HCT116 (cell line): ENCODE measurements around the gene MAST4. TPM values are rescaled to one million over a fixed set of nuclear protein-coding genes. Genes with fewer than 3 reads are reported as not detected.

Experiments
- ATAC-seq: fragments of 200-7000 bp; cut with Tn5 transposase; 2 replicates; pipeline ENCODE4 v1.9.1; 2020; ENCODE audit warnings: mild to moderate bottlenecking, moderate library complexity
- BruUV-seq: library from RNA; stranded (reverse); fragments of 400-500 nt; replicated peaks from 2 replicates; lab custom pipeline; 2021; lab: Mats Ljungman, UMichigan
- CTCF ChIA-PET: fragments of 300-600 bp; sonication (Branson Sonifier 250); formaldehyde crosslinking; loops from one replicate; lab custom pipeline; 2021; ENCODE audit warnings: antibody characterized with exemption; lab: Charles Lee
- POLR2A ChIA-PET: fragments of 300-600, 350-600 bp; sonication (Branson Sonifier 250); formaldehyde crosslinking; loops from one replicate; lab custom pipeline; 2021; ENCODE audit warnings: antibody characterized with exemption; lab: Charles Lee
- RAD21 ChIA-PET, 2 experiments: fragments of 300-600 bp; sonication (Branson Sonifier 250); formaldehyde crosslinking; loops; one replicate each; lab custom pipeline; 2023; ENCODE audit warnings: low total read pairs in 2 of 2; ENCODE audit not compliant: uncharacterized antibody in 2 of 2, unreplicated experiment in 2 of 2, low non-redundant PET in 1 of 2; lab: Charles Lee
- DNase-seq: peaks from one replicate; pipeline ENCODE4 v3.0.0-alpha.2; 2010; ENCODE audit warnings: low read depth, low spot score
- H2AFZ ChIP-seq: fragments of 200-600 bp; shearing (Covaris generic), sonication (generic); 2 replicates; pipeline ENCODE4 v1.6.1; 2017; ENCODE audit warnings: low read depth, mixed run types, mixed read lengths, antibody characterized with exemption, low read length; ENCODE audit not compliant: poor library complexity, severe bottlenecking
- H3K27ac ChIP-seq: 2 replicates; pipeline ENCODE4 v1.5.1; 2012; ENCODE audit warnings: low read depth, low read length
- H3K27me3 ChIP-seq: fragments of 200-600 bp; sonication (generic); 2 replicates; pipeline ENCODE4 v1.6.1; 2016; ENCODE audit warnings: mixed run types, low read length, mixed read lengths; ENCODE audit not compliant: insufficient read depth
- H3K36me3 ChIP-seq, 2 experiments: fragments of 200-500 bp in 1 of 2; fragments of 200-600 bp in 1 of 2; sonication (Bioruptor generic) in 1 of 2; sonication (generic) in 1 of 2; 2 replicates each; pipeline versions ENCODE4 v1.5.1 to v1.6.1; 2014 to 2016; ENCODE audit warnings: low read length in 2 of 2, inconsistent platforms in 1 of 2, mixed read lengths in 1 of 2, mixed run types in 1 of 2; ENCODE audit not compliant: insufficient read depth in 2 of 2, control insufficient read depth in 1 of 2
- H3K4me1 ChIP-seq, 2 experiments: fragments of 200-600 bp in 1 of 2; sonication (generic) in 1 of 2; 2 replicates each; pipeline versions ENCODE4 v1.5.1 to v1.6.1; 2012 to 2017; ENCODE audit warnings: low read length in 2 of 2, inconsistent platforms in 1 of 2, mild to moderate bottlenecking in 1 of 2, mixed read lengths in 1 of 2, mixed run types in 1 of 2, moderate library complexity in 1 of 2; ENCODE audit not compliant: insufficient read depth in 2 of 2, control insufficient read depth in 1 of 2
- H3K4me2 ChIP-seq: fragments of 200-600 bp; sonication (generic); 2 replicates; pipeline ENCODE4 v1.6.1; 2017; ENCODE audit warnings: mixed run types, low read length, mixed read lengths
- H3K4me3 ChIP-seq, 2 experiments: fragments of 200-600 bp in 1 of 2; sonication (generic) in 1 of 2; replicated peaks in 1 of 2; 2 replicates each; pipeline ENCODE4 v1.5.1; 2011 to 2016; ENCODE audit warnings: low read length in 2 of 2, control low read depth in 1 of 2, low read depth in 1 of 2, mild to moderate bottlenecking in 1 of 2, mixed read lengths in 1 of 2, mixed run types in 1 of 2
- H3K79me2 ChIP-seq: fragments of 200-600 bp; sonication (generic); 2 replicates; pipeline ENCODE4 v1.6.1; 2017; ENCODE audit warnings: mild to moderate bottlenecking, mixed run types, low read length, moderate library complexity, mixed read lengths; ENCODE audit not compliant: insufficient read depth
- H3K9ac ChIP-seq: fragments of 200-600 bp; sonication (generic); 2 replicates; pipeline ENCODE4 v1.6.1; 2016; ENCODE audit warnings: low read length, mixed read lengths
- H3K9me2 ChIP-seq: fragments of 200-600 bp; sonication (generic), shearing (Covaris generic); 2 replicates; pipeline ENCODE4 v1.6.1; 2017; ENCODE audit warnings: mixed run types, mild to moderate bottlenecking, moderate library complexity; ENCODE audit not compliant: insufficient read depth
- H3K9me3 ChIP-seq, 2 experiments: fragments of 200-500 bp in 1 of 2; fragments of 200-600 bp in 1 of 2; sonication (Bioruptor generic) in 1 of 2; sonication (generic) in 1 of 2; 2 replicates each; pipeline ENCODE4 v1.6.1; 2014 to 2017; ENCODE audit warnings: low read length in 2 of 2, mixed read lengths in 2 of 2, inconsistent platforms in 1 of 2, low read depth in 1 of 2, mild to moderate bottlenecking in 1 of 2, mixed run types in 1 of 2, moderate library complexity in 1 of 2; ENCODE audit not compliant: control insufficient read depth in 1 of 2, insufficient read depth in 1 of 2
- H4K20me1 ChIP-seq: fragments of 200-600 bp; sonication (generic), shearing (Covaris generic); 2 replicates; pipeline ENCODE4 v1.6.1; 2017; ENCODE audit warnings: mixed run types, mild to moderate bottlenecking, moderate library complexity; ENCODE audit not compliant: insufficient read depth
- CBX3 ChIP-seq: IDR thresholded peaks from 2 replicates; pipeline ENCODE4 v1.6.1; 2012; ENCODE audit warnings: low read depth
- CTCF ChIP-seq, 3 experiments: fragments of 200-600 bp in 1 of 3; sonication (generic) in 1 of 3; IDR thresholded peaks in 2 of 3; conservative IDR thresholded peaks in 1 of 3; 2 replicates each; pipeline ENCODE4 v1.5.1; 2012 to 2017; ENCODE audit warnings: low read depth in 2 of 3, low read length in 2 of 3, antibody characterized with exemption in 1 of 3, borderline replicate concordance in 1 of 3, control low read depth in 1 of 3, mild to moderate bottlenecking in 1 of 3, mixed read lengths in 1 of 3, mixed run types in 1 of 3, moderate library complexity in 1 of 3; ENCODE audit not compliant: insufficient read depth in 1 of 3
- ELF1 ChIP-seq: IDR thresholded peaks from 2 replicates; pipeline ENCODE4 v1.6.1; 2012; ENCODE audit warnings: low read depth, borderline replicate concordance
- EZH2 ChIP-seq: fragments of 200-600 bp; sonication (generic); IDR thresholded peaks from 2 replicates; pipeline ENCODE4 v1.6.1; 2017; ENCODE audit warnings: antibody characterized with exemption, mixed run types
- JUND ChIP-seq: IDR thresholded peaks from 2 replicates; pipeline ENCODE4 v1.6.1; 2012
- MAX ChIP-seq: IDR thresholded peaks from 2 replicates; pipeline ENCODE4 v1.6.1; 2012
- POLR2A ChIP-seq: IDR thresholded peaks from 2 replicates; pipeline ENCODE4 v1.7.0; 2011; ENCODE audit warnings: borderline replicate concordance; ENCODE audit not compliant: insufficient read depth, insufficient read length; ENCODE audit errors: extremely low read depth
- POLR2AphosphoS5 ChIP-seq: IDR thresholded peaks from 2 replicates; pipeline ENCODE4 v1.6.1; 2011; ENCODE audit warnings: mild to moderate bottlenecking, low read depth, low read length, moderate library complexity
- RAD21 ChIP-seq: IDR thresholded peaks from 2 replicates; pipeline ENCODE4 v1.6.1; 2012; ENCODE audit warnings: low read depth, mild to moderate bottlenecking
- REST ChIP-seq: IDR thresholded peaks from 2 replicates; pipeline ENCODE4 v1.6.1; 2012; ENCODE audit warnings: low read depth
- SIN3A ChIP-seq: IDR thresholded peaks from 2 replicates; pipeline ENCODE4 v1.6.1; 2012; ENCODE audit warnings: low read depth
- SP1 ChIP-seq: IDR thresholded peaks from 2 replicates; pipeline ENCODE4 v1.6.1; 2012; ENCODE audit warnings: low read depth
- SRF ChIP-seq: IDR thresholded peaks from 2 replicates; pipeline ENCODE4 v1.6.1; 2012; ENCODE audit warnings: low read depth
- TCF7L2 ChIP-seq: IDR thresholded peaks from 2 replicates; pipeline ENCODE4 v1.7.0; 2011; ENCODE audit warnings: borderline replicate concordance, inconsistent platforms; ENCODE audit not compliant: insufficient read depth, insufficient read length; ENCODE audit errors: extremely low read depth
- YY1 ChIP-seq: IDR thresholded peaks from 2 replicates; pipeline ENCODE4 v1.6.1; 2011; ENCODE audit warnings: low read length, low read depth, moderate library complexity, mild to moderate bottlenecking; ENCODE audit not compliant: insufficient replicate concordance; ENCODE audit errors: extremely low read depth
- ZFX ChIP-seq: fragments of 450-650 bp; IDR thresholded peaks from 2 replicates; pipeline ENCODE4 v1.6.1; 2017
- ZNF274 ChIP-seq: fragments of 200-500 bp; sonication (Bioruptor generic); IDR thresholded peaks from 2 replicates; pipeline ENCODE4 v1.6.1; 2014; ENCODE audit warnings: mild to moderate bottlenecking, low read depth, low read length, inconsistent platforms
- intact Hi-C: fragments of 100-400 bp; cut with micrococcal nuclease; formaldehyde crosslinking; loops from 2 replicates; pipeline ENCODE4 v1.10.0; 2022
- total RNA-seq: library from RNA; stranded (reverse); gene quantifications from one replicate; pipeline ENCODE4 v1.2.1, GENCODE V29; 2021; ENCODE audit not compliant: unreplicated experiment

Gene MAST4
- total RNA-seq, 1 experiment from 2014 or later = 1.1 TPM

GRCh38 chr5:67050125-67050524 is 453.9 kb downstream of the MAST4 start:
- Histone ChIP-seq H3K4me1 (no peaks in the 10 kb centered on the region), H3K79me2 (no peaks in the 10 kb centered on the region), H3K9ac (no peak overlapping the region), H4K20me1 (no peaks in the 10 kb centered on the region), H3K36me3 (no peaks in the 10 kb centered on the region), H2AFZ (no peak overlapping the region), H3K4me2 (no peak overlapping the region), H3K9me3 (no peaks in the 10 kb centered on the region), H3K27me3 (peaks cover 44% of the 10 kb centered on the region), H3K27ac (no peak overlapping the region), H3K4me3 (no peak overlapping the region), H3K9me2 (no peaks in the 10 kb centered on the region)
- no peak for TF ChIP-seq ELF1
- TF ChIP-seq ZNF274 = no peak
- no peak for TF ChIP-seq TCF7L2
- TF ChIP-seq POLR2A = no peak
- intact Hi-C loops = loop anchor here (5.0 kb wide), 1 partner anchor 42 kb away; no protein-coding TSS in a partner anchor
- ATAC-seq (no peak), DNase-seq (no peak)
- ChIA-PET RAD21 (no interaction called here), CTCF (no interaction called here), POLR2A (no interaction called here)
- BruUV-seq = no TSS peak

- no peaks in the 10 kb centered on the region for H3K79me2 ChIP-seq
- no peak overlapping the region for H3K9ac ChIP-seq
- H3K4me3 ChIP-seq = no peak overlapping the region
- no peaks in the 10 kb centered on the region for H3K9me3 ChIP-seq
- ChIA-PET RAD21 (no interaction called here), CTCF (no interaction called here), POLR2A (no interaction called here)
- H3K4me1 ChIP-seq = no peaks in the 10 kb centered on the region
- ATAC-seq = no peak
- no peaks in the 10 kb centered on the region for H3K9me2 ChIP-seq
- no peak overlapping the region for H3K4me2 ChIP-seq
- H3K36me3 ChIP-seq = no peaks in the 10 kb centered on the region
- H3K27ac ChIP-seq = no peak overlapping the region
- intact Hi-C loops = loop anchor here (5.0 kb wide), 1 partner anchor 42 kb away; no protein-coding TSS in a partner anchor
- H4K20me1 ChIP-seq = no peaks in the 10 kb centered on the region
- peaks cover 49% of the 10 kb centered on the region for H3K27me3 ChIP-seq
- DNase-seq = no peak
- BruUV-seq = no TSS peak
- no peak overlapping the region for H2AFZ ChIP-seq
- TF ChIP-seq POLR2A (no peak), POLR2AphosphoS5 (no peak), SIN3A (no peak), SP1 (no peak), YY1 (no peak), CTCF (IDR thresholded peaks at IDR 0.05 in 2 of 3, conservative IDR thresholded peaks at IDR 0.05 in 1 of 3; ENCODE audit: borderline replicate concordance in 1 of 3, insufficient read depth in 1 of 3, low read depth in 2 of 3, low read length in 2 of 3) (no peak), REST (no peak), TCF7L2 (no peak), SRF (no peak), JUND (no peak), ZFX (no peak), CBX3 (no peak), ZNF274 (no peak), MAX (no peak), RAD21 (no peak), EZH2 (no peak)
These were observed 454.4 kb downstream of the MAST4 start for GRCh38 chr5:67050635-67051034.
